H1 (cell line): ENCODE data around the gene MAP1B. TPM values are rescaled to one million over a fixed set of nuclear protein-coding genes. Genes with fewer than 3 reads are reported as not detected.

Experiments used
- CTCF ChIA-PET: fragments of 300-600 bp; sonication (Branson Sonifier 250); formaldehyde crosslinking; loops from one replicate; lab custom pipeline; 2021; ENCODE audit not compliant: partially characterized antibody; lab: Charles Lee
- POLR2A ChIA-PET: fragments of 300-600 bp; sonication (Branson Sonifier 250); formaldehyde crosslinking; loops from one replicate; lab custom pipeline; 2021; ENCODE audit warnings: inconsistent platforms; ENCODE audit not compliant: partially characterized antibody; lab: Charles Lee
- DNase-seq, 2 experiments: peaks; one replicate each; pipeline versions ENCODE4 v3.0.0 to v3.0.0-alpha.2; 2010 to 2022; ENCODE audit warnings: low spot score in 2 of 2, low read depth in 1 of 2, mixed read lengths in 1 of 2
- FAIRE-seq: peaks from 2 replicates; lab custom pipeline; 2011; peaks lifted over from hg19 to GRCh38; lab: Jason Lieb, UNC
- H2AFZ ChIP-seq: 2 replicates; pipeline ENCODE4 v1.8.1; 2012; ENCODE audit warnings: low read length, inconsistent platforms
- H2AK5ac ChIP-seq: 2 replicates; pipeline ENCODE4 v1.6.1; 2013; ENCODE audit warnings: low read depth, low read length
- H2BK120ac ChIP-seq: replicated peaks from 2 replicates; pipeline ENCODE3; 2013; ENCODE audit warnings: low read depth, low read length, inconsistent platforms
- H2BK12ac ChIP-seq: 2 replicates; pipeline ENCODE4 v1.6.1; 2013; ENCODE audit warnings: low read depth, low read length
- H2BK15ac ChIP-seq: 2 replicates; pipeline ENCODE4 v1.6.1; 2013; ENCODE audit warnings: low read length
- H2BK20ac ChIP-seq: 2 replicates; pipeline ENCODE4 v1.6.1; 2013; ENCODE audit warnings: low read length
- H2BK5ac ChIP-seq: 2 replicates; pipeline ENCODE4 v1.6.1; 2013; ENCODE audit warnings: low read depth, low read length
- H3K14ac ChIP-seq: 2 replicates; pipeline ENCODE4 v1.6.1; 2013; ENCODE audit warnings: inconsistent platforms; ENCODE audit not compliant: insufficient read length
- H3K18ac ChIP-seq: 2 replicates; pipeline ENCODE4 v1.6.1; 2013; ENCODE audit warnings: low read length; ENCODE audit errors: extremely low read depth
- H3K23ac ChIP-seq: 2 replicates; pipeline ENCODE4 v1.6.1; 2013; ENCODE audit warnings: inconsistent platforms; ENCODE audit not compliant: insufficient read length
- H3K23me2 ChIP-seq: 2 replicates; pipeline ENCODE4 v1.6.1; 2013; ENCODE audit warnings: low read depth, low read length
- H3K27ac ChIP-seq: 2 replicates; pipeline ENCODE4 v1.6.1; 2011; ENCODE audit warnings: low read depth, low read length, inconsistent platforms
- H3K27me3 ChIP-seq, 4 experiments: replicated peaks in 1 of 4; 1 replicate in 1 of 4; 2 replicates in 3 of 4; pipeline versions ENCODE4 v1.6.1 to v1.8.1; 2011 to 2013; ENCODE audit warnings: low read length in 3 of 4, mild to moderate bottlenecking in 3 of 4, inconsistent platforms in 2 of 4, mixed read lengths in 2 of 4, moderate library complexity in 1 of 4; ENCODE audit not compliant: control insufficient read depth in 3 of 4, insufficient read depth in 3 of 4; ENCODE audit errors: extremely low read depth in 1 of 4
- H3K36me3 ChIP-seq, 4 experiments: 2 replicates each; pipeline versions ENCODE4 v1.6.1 to v1.8.1; 2011 to 2013; ENCODE audit warnings: mild to moderate bottlenecking in 4 of 4, low read length in 3 of 4, moderate library complexity in 2 of 4, control low read depth in 1 of 4, inconsistent platforms in 1 of 4; ENCODE audit not compliant: insufficient read depth in 4 of 4, control insufficient read depth in 2 of 4
- H3K4ac ChIP-seq: replicated peaks from 2 replicates; pipeline ENCODE3; 2013; ENCODE audit warnings: low read length, low read depth, mixed read lengths, inconsistent platforms; ENCODE audit not compliant: insufficient read length
- H3K4me1 ChIP-seq, 4 experiments: replicated peaks in 1 of 4; 1 replicate in 1 of 4; 2 replicates in 3 of 4; pipeline versions ENCODE4 v1.6.1 to v1.8.1; 2011 to 2013; ENCODE audit warnings: low read length in 3 of 4, inconsistent platforms in 2 of 4, mixed read lengths in 1 of 4; ENCODE audit not compliant: insufficient read depth in 4 of 4, control insufficient read depth in 3 of 4
- H3K4me2 ChIP-seq, 2 experiments: 2 replicates each; pipeline versions ENCODE4 v1.6.1 to v1.8.1; 2011 to 2013; ENCODE audit warnings: low read depth in 2 of 2, low read length in 2 of 2, control low read depth in 1 of 2, inconsistent platforms in 1 of 2, mild to moderate bottlenecking in 1 of 2; ENCODE audit not compliant: insufficient read depth in 1 of 2
- H3K4me3 ChIP-seq, 4 experiments: fragments of 200-600, 300-600 bp in 1 of 4; sonication (generic), shearing (Covaris generic), sonication (Bioruptor Twin) in 1 of 4; 2 replicates each; pipeline versions ENCODE4 v1.5.1 to v1.8.1; 2011 to 2016; ENCODE audit warnings: low read length in 4 of 4, low read depth in 3 of 4, control low read depth in 2 of 4, inconsistent platforms in 2 of 4, mild to moderate bottlenecking in 2 of 4, mixed read lengths in 1 of 4, moderate library complexity in 1 of 4; ENCODE audit not compliant: insufficient read depth in 2 of 4; ENCODE audit errors: extremely low read depth in 1 of 4
- H3K56ac ChIP-seq: replicated peaks from 2 replicates; pipeline ENCODE3; 2013; ENCODE audit warnings: low read depth, mild to moderate bottlenecking, mixed read lengths, low read length, inconsistent platforms; ENCODE audit not compliant: insufficient read length
- H3K79me1 ChIP-seq: 2 replicates; pipeline ENCODE4 v1.6.1; 2013; ENCODE audit warnings: low read depth, low read length, control low read depth
- H3K79me2 ChIP-seq, 2 experiments: 2 replicates each; pipeline versions ENCODE4 v1.6.1 to v1.8.1; 2012 to 2013; ENCODE audit warnings: low read length in 2 of 2, mild to moderate bottlenecking in 2 of 2, inconsistent platforms in 1 of 2; ENCODE audit not compliant: insufficient read depth in 2 of 2, control insufficient read depth in 1 of 2
- H3K9ac ChIP-seq, 4 experiments: replicated peaks in 1 of 4; 1 replicate in 1 of 4; 2 replicates in 3 of 4; pipeline versions ENCODE4 v1.6.1 to v1.8.1; 2011 to 2013; ENCODE audit warnings: low read depth in 3 of 4, low read length in 3 of 4, control low read depth in 2 of 4, mild to moderate bottlenecking in 2 of 4, moderate library complexity in 2 of 4, inconsistent platforms in 1 of 4; ENCODE audit errors: extremely low read depth in 1 of 4
- H3K9me3 ChIP-seq, 2 experiments: 2 replicates each; pipeline versions ENCODE4 v1.6.1 to v1.8.1; 2012 to 2013; ENCODE audit warnings: mild to moderate bottlenecking in 2 of 2, moderate library complexity in 2 of 2, control low read depth in 1 of 2, inconsistent platforms in 1 of 2, low read depth in 1 of 2, low read length in 1 of 2, mixed read lengths in 1 of 2; ENCODE audit not compliant: insufficient read depth in 2 of 2
- H4K20me1 ChIP-seq, 2 experiments: replicated peaks in 1 of 2; 2 replicates each; pipeline versions ENCODE3 to v1.8.1; 2011 to 2013; ENCODE audit warnings: inconsistent platforms in 2 of 2, low read length in 2 of 2, mild to moderate bottlenecking in 1 of 2; ENCODE audit not compliant: insufficient read depth in 2 of 2, control insufficient read depth in 1 of 2
- H4K5ac ChIP-seq: 2 replicates; pipeline ENCODE4 v1.6.1; 2013; ENCODE audit warnings: low read length, low read depth, mixed read lengths, inconsistent platforms; ENCODE audit not compliant: insufficient read length
- H4K8ac ChIP-seq: 2 replicates; pipeline ENCODE4 v1.8.0; 2013; ENCODE audit warnings: mild to moderate bottlenecking, moderate library complexity, low read length, inconsistent platforms; ENCODE audit not compliant: insufficient read depth; ENCODE audit errors: extremely low read depth
- H4K91ac ChIP-seq: replicated peaks from 2 replicates; pipeline ENCODE3; 2013; ENCODE audit warnings: low read length, mixed read lengths, inconsistent platforms; ENCODE audit not compliant: insufficient read length
- BRCA1 ChIP-seq: IDR thresholded peaks from 2 replicates; pipeline ENCODE4 v1.6.1; 2012; ENCODE audit warnings: low read depth, low read length, improper control_type of control experiment
- GABPA ChIP-seq: IDR thresholded peaks from 2 replicates; pipeline ENCODE4 v1.6.1; 2011; ENCODE audit warnings: mild to moderate bottlenecking, low read length, moderate library complexity, borderline replicate concordance; ENCODE audit not compliant: insufficient read depth
- GTF2F1 ChIP-seq: IDR thresholded peaks from 2 replicates; pipeline ENCODE4 v1.6.1; 2012; ENCODE audit warnings: low read depth, low read length, improper control_type of control experiment, borderline replicate concordance
- KDM1A ChIP-seq: fragments of 200-600, 300-600 bp; sonication (generic); IDR thresholded peaks from 2 replicates; pipeline ENCODE4 v1.7.1; 2016; ENCODE audit warnings: mild to moderate bottlenecking, low read length, borderline replicate concordance
- PHF8 ChIP-seq: fragments of 200-600 bp; sonication (generic); conservative IDR thresholded peaks from 2 replicates; pipeline ENCODE4 v1.7.1; 2012; ENCODE audit warnings: low read depth, mild to moderate bottlenecking, inconsistent platforms, low read length, moderate library complexity
- POLR2A ChIP-seq, 2 experiments: IDR thresholded peaks; 1 replicate in 1 of 2; 2 replicates in 1 of 2; pipeline ENCODE4 v1.6.1; 2011; ENCODE audit warnings: low read depth in 2 of 2, low read length in 2 of 2, mild to moderate bottlenecking in 2 of 2; ENCODE audit errors: control extremely low read depth in 1 of 2
- TAF7 ChIP-seq: optimal IDR thresholded peaks from 2 replicates; pipeline ENCODE3; 2011; ENCODE audit warnings: low read depth, mild to moderate bottlenecking, inconsistent platforms, low read length, moderate library complexity, borderline replicate concordance
- WGBS, 2 experiments: shearing (Covaris generic) in 1 of 2; methylation state at CpG; one replicate each; pipeline versions ENCODE4 v1.1.6 to v1.1.7; 2013 to 2015; ENCODE audit warnings: low lambda C conversion rate in 2 of 2, mixed read lengths in 2 of 2, inconsistent platforms in 1 of 2, low coverage in 1 of 2, missing lambda C conversion rate in 1 of 2; ENCODE audit not compliant: insufficient replicate concordance in 2 of 2, insufficient coverage in 1 of 2, insufficient read length in 1 of 2; ENCODE audit errors: extremely low coverage in 1 of 2, missing lambda C conversion rate in 1 of 2; 5-methylcytosine and 5-hydroxymethylcytosine counted together
- polyA plus RNA-seq, 7 experiments: library from polyadenylated mRNA; depleted of rRNA in 3 of 7; stranded (reverse) in 5 of 7; unstranded in 2 of 7; fragments of >200 nt in 5 of 7; fragments of 200-250 nt in 2 of 7; gene quantifications; 1 replicate in 5 of 7; 2 replicates in 1 of 7; 4 replicates in 1 of 7; pipeline versions ENCODE4 v1.2.1 to v1.2.3, GENCODE V29; 2011 to 2013; ENCODE audit warnings: missing spikeins in 2 of 7, mixed read lengths in 2 of 7
- total RNA-seq: library from RNA; stranded (reverse); fragmentation: NEBNext Ultra II Directional; extraction: Animal tissue kit (Norgen Biotek cat#: 25700); gene quantifications from 2 replicates; pipeline ENCODE4 v1.2.1, GENCODE V29; 2021
- TF ChIP-seq, protein P1 (sequence below): IDR thresholded peaks from 2 replicates; pipeline ENCODE4 v1.6.1; 2012; ENCODE audit warnings: inconsistent platforms

Gene MAP1B
- total and polyA plus RNA-seq, 2 of the 8 experiments (the other 6 are each of a cell fraction or from before 2014, with no cell fraction given) = 24.5 to 120 TPM

DNA sequence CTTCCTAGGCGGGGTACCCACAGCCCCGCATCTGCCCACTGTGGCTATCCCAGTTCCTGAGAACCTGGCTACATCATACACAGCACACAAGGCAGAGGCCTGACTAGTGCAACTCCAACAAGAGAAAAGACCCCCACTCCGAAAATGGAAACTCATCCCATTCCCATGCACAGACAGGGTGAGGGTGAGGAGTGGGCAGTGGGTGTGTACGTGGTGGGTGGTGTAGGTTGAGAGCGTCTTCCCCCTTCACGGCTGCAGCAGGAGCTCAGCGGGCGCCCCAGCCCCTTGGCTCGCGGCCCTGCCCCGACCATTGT, 501 bp upstream of the MAP1B start:
- H3K14ac ChIP-seq = no peak overlapping the region
- H3K4me3 ChIP-seq = peak overlapping the region; percentile 84 to 98 (median 94)
- FAIRE-seq = no peak
- H3K27me3 ChIP-seq = no peaks in the 10 kb centered on the region; a peak in 1 of 7 replicates
- ChIA-PET POLR2A (interaction anchor here (0.5 to 7.7 kb wide), 13 partner anchors 8 to 199 kb away, joined by 3 to 72 read pairs (median 4); no protein-coding TSS in a partner anchor), CTCF (interaction anchor here (0.5 to 1.9 kb wide), 2 partner anchors 25 to 152 kb away, joined by 3 to 4 read pairs; no protein-coding TSS in a partner anchor)
- H3K79me2 ChIP-seq = peaks cover 4 to 29% of the 10 kb centered on the region in 2 experiments; a peak in 3 of 4 replicates
- H4K20me1 ChIP-seq = peaks cover 0 to 1% of the 10 kb centered on the region in 2 experiments
- DNase-seq = no peak
- WGBS, 2 experiments = 7% methylated on average over 11 of the region's 11 CpGs; no CpG with 5 or more reads in 1 of the 2 experiments
- H2BK15ac ChIP-seq = peak overlapping the region; percentile 99
- H4K91ac ChIP-seq = peak overlapping the region; percentile 81
- peaks cover 0 to 11% (median 0%) of the 10 kb centered on the region in 4 experiments; a peak in 1 of 8 replicates for H3K36me3 ChIP-seq
- H3K4me1 ChIP-seq = peaks cover 3 to 8% (median 6%) of the 10 kb centered on the region in 4 experiments; a peak in 6 of 7 replicates
- H2BK12ac ChIP-seq = peak overlapping the region; percentile 95
- peak overlapping the region; percentile 84 for H3K56ac ChIP-seq
- H3K4ac ChIP-seq = no peak overlapping the region
- peak overlapping the region; percentile 89; the same call in 1 of the 2 replicates for H2BK5ac ChIP-seq
- no peak overlapping the region for H2BK120ac ChIP-seq
- H4K8ac ChIP-seq = peak overlapping the region; percentile 35; the same call in 1 of the 2 replicates
- H3K18ac ChIP-seq = peak overlapping the region; percentile 98
- peak overlapping the region in 3 of 4 experiments; percentile 72 to 78 (median 73); a peak in 6 of 7 replicates for H3K9ac ChIP-seq
- H3K23me2 ChIP-seq = peaks cover 10% of the 10 kb centered on the region
- H2AFZ ChIP-seq = peak overlapping the region; percentile 92; the same call in 1 of the 2 replicates
- H2BK20ac ChIP-seq = 0 out of 2 replicates have a peak overlapping the region, but pooled peaks have one; percentile 34
- no peak overlapping the region for H2AK5ac ChIP-seq
- TF ChIP-seq, protein P1, sequence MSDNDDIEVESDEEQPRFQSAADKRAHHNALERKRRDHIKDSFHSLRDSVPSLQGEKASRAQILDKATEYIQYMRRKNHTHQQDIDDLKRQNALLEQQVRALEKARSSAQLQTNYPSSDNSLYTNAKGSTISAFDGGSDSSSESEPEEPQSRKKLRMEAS = no peak
- TF ChIP-seq TAF7 = peak; percentile 18
- peak; percentile 22 to 74; a peak in 2 of 3 replicates for TF ChIP-seq POLR2A (IDR thresholded peaks at IDR 0.05; ENCODE audit: control extremely low read depth in 1 of 2, low read depth in 2 of 2, low read length in 2 of 2)
- peak; percentile 32; the same call in 1 of the 2 replicates for TF ChIP-seq PHF8
- no peak for TF ChIP-seq GABPA
- TF ChIP-seq KDM1A = 0 out of 2 replicates have a peak, but pooled peaks have one; percentile 51
- TF ChIP-seq GTF2F1 = 0 out of 2 replicates have a peak, but pooled peaks have one; percentile 9
- TF ChIP-seq BRCA1 = no peak
- TF ChIP-seq, all 59 proteins: peak for 5
- Histone ChIP-seq H3K23ac (no peak overlapping the region), H3K27ac (peak overlapping the region; percentile 69; the same call in 1 of the 2 replicates), H3K9me3 (no peaks in the 10 kb centered on the region), H3K79me1 (0 out of 2 replicates have a peak, but pooled peaks cover 2% of the 10 kb centered on the region), H3K4me2 (peak overlapping the region; percentile 76 to 98), H4K5ac (peak overlapping the region; percentile 95)
